DND-41 (cell line): ENCODE results near the gene GLYATL1.

Experiments used
- ATAC-seq: fragments of 200-7000 bp; cut with Tn5 transposase; 3 replicates; pipeline ENCODE4 v1.9.1; 2021; ENCODE audit warnings: low read depth; ENCODE audit not compliant: insufficient read depth
- DNase-seq: peaks from one replicate; pipeline ENCODE4 v3.0.0-alpha.2; 2020
- H2AFZ ChIP-seq: 2 replicates; pipeline ENCODE4 v1.6.0; 2012; ENCODE audit warnings: low read depth, low read length
- H3K27ac ChIP-seq: 2 replicates; pipeline ENCODE4 v1.5.1; 2012; ENCODE audit warnings: low read length, inconsistent platforms
- H3K27me3 ChIP-seq: fragments of 200-600 bp; sonication (generic); 2 replicates; pipeline ENCODE4 v1.6.0; 2012; ENCODE audit warnings: low read length, mild to moderate bottlenecking, inconsistent platforms; ENCODE audit not compliant: insufficient read depth, poor library complexity
- H3K36me3 ChIP-seq: 2 replicates; pipeline ENCODE4 v1.5.1; 2012; ENCODE audit warnings: low read length, inconsistent platforms; ENCODE audit not compliant: insufficient read depth
- H3K4me1 ChIP-seq: 2 replicates; pipeline ENCODE4 v1.5.1; 2012; ENCODE audit warnings: mild to moderate bottlenecking, low read length; ENCODE audit not compliant: insufficient read depth
- H3K4me2 ChIP-seq: 2 replicates; pipeline ENCODE4 v1.6.0; 2012; ENCODE audit warnings: mild to moderate bottlenecking, moderate library complexity, low read length, inconsistent platforms; ENCODE audit not compliant: insufficient read depth
- H3K4me3 ChIP-seq, 2 experiments: fragments of 200-600 bp in 1 of 2; shearing (Covaris generic) in 1 of 2; 2 replicates each; pipeline ENCODE4 v1.5.1; 2012 to 2016; ENCODE audit warnings: inconsistent platforms in 2 of 2, low read length in 2 of 2, mild to moderate bottlenecking in 2 of 2, low read depth in 1 of 2, moderate library complexity in 1 of 2
- H3K79me2 ChIP-seq: 2 replicates; pipeline ENCODE4 v1.6.0; 2012; ENCODE audit warnings: low read length, inconsistent platforms; ENCODE audit not compliant: insufficient read depth
- H3K9ac ChIP-seq: 2 replicates; pipeline ENCODE4 v1.6.0; 2012; ENCODE audit warnings: low read depth, mild to moderate bottlenecking, inconsistent platforms, low read length, moderate library complexity
- H3K9me3 ChIP-seq: 2 replicates; pipeline ENCODE4 v1.5.1; 2012; ENCODE audit warnings: low read length, moderate library complexity, mild to moderate bottlenecking, inconsistent platforms; ENCODE audit not compliant: insufficient read depth, severe bottlenecking
- H4K20me1 ChIP-seq: 2 replicates; pipeline ENCODE4 v1.6.0; 2012; ENCODE audit warnings: low read length; ENCODE audit not compliant: insufficient read depth
- CTCF ChIP-seq: IDR thresholded peaks from 2 replicates; pipeline ENCODE4 v1.5.1; 2012; ENCODE audit warnings: borderline replicate concordance, low read length, moderate library complexity, mild to moderate bottlenecking; ENCODE audit not compliant: poor library complexity, severe bottlenecking; ENCODE audit errors: extremely low read depth
- EZH2 ChIP-seq: IDR thresholded peaks from 3 replicates; pipeline ENCODE4 v1.6.1; 2012; ENCODE audit warnings: borderline replicate concordance, low read depth, mild to moderate bottlenecking, moderate library complexity, low read length, inconsistent platforms; ENCODE audit not compliant: severe bottlenecking

GLYATL1 gene

GRCh38 chr11:58949184-58949583 is 9.9 kb downstream of the GLYATL1 start:
- no peak for ATAC-seq
- no peak for DNase-seq
- H3K9me3 ChIP-seq, result no peaks in the 10 kb centered on the region
- no peaks in the 10 kb centered on the region for H3K4me1 ChIP-seq
- H3K79me2 ChIP-seq, result no peaks in the 10 kb centered on the region
- no peak overlapping the region for H2AFZ ChIP-seq
- no peak overlapping the region for H3K27ac ChIP-seq
- H3K4me2 ChIP-seq, result no peak overlapping the region
- no peaks in the 10 kb centered on the region for H3K36me3 ChIP-seq
- TF ChIP-seq EZH2 (no peak), CTCF (no peak)
- H4K20me1 ChIP-seq, result no peaks in the 10 kb centered on the region
- H3K9ac ChIP-seq, result no peak overlapping the region
- no peaks in the 10 kb centered on the region for H3K27me3 ChIP-seq
- H3K4me3 ChIP-seq, result no peak overlapping the region

DNA sequence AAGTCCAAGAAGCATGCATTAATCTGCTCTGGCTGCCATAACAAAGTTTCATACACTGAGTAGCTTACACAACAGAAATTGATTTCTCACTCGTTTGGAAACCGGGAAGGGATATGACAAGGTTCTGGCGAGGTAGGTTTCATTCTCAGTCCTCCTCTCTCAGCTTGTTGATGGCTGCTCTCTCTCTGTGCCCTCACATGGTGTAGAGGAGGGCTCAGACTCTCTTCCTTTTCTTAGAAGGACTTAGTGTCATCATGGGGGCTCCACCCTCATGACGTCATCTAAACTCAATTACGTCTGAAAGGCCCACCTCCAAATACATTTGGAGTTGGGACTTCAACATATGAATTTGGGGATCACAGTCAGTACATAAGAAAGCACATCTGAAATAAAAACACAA is 18.6 kb downstream of the GLYATL1 start:
- no peaks in the 10 kb centered on the region for H3K4me1 ChIP-seq
- TF ChIP-seq EZH2, result no peak
- no peaks in the 10 kb centered on the region for H3K9me3 ChIP-seq
- ATAC-seq (no peak), DNase-seq (no peak)
- H3K79me2 ChIP-seq, result no peaks in the 10 kb centered on the region
- H3K36me3 ChIP-seq, result no peaks in the 10 kb centered on the region
- H3K27ac ChIP-seq, result no peak overlapping the region
- no peak overlapping the region for H3K9ac ChIP-seq
- H3K4me3 ChIP-seq, result no peak overlapping the region
- H4K20me1 ChIP-seq, result no peaks in the 10 kb centered on the region
- no peak overlapping the region for H2AFZ ChIP-seq
- no peaks in the 10 kb centered on the region for H3K27me3 ChIP-seq
- H3K4me2 ChIP-seq, result no peak overlapping the region

DNA sequence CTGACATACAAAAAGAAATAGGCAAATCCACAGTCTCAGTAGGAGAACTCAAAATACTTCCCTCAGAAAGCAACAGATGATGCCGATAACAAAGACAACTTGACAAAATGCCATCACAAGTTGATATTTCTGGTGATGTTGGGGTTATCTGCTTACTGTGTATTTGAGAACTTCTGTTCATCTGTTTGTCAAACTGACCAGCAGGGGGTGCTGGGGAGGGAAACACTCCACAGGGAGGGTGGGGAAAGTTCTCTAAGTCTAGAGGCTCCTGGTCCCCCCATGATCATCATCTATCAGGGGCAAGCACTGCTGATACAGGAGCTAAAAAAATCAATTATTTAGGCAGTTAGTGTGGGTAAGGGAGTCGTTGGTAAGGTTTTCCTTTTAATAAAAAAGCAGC is 19.2 kb downstream of the GLYATL1 start:
- ATAC-seq (peak; percentile 52; the same call in 2 of the 3 replicates), DNase-seq (peak; percentile 34)
- H3K9ac ChIP-seq, result no peak overlapping the region

GRCh38 chr11:58963551-58964104 is 24.3 kb downstream of the GLYATL1 start:
- no peak overlapping the region for H3K27ac ChIP-seq
- no peaks in the 10 kb centered on the region for H3K36me3 ChIP-seq
- H3K4me3 ChIP-seq, result no peak overlapping the region
- H3K4me1 ChIP-seq, result no peaks in the 10 kb centered on the region
- no peaks in the 10 kb centered on the region for H3K9me3 ChIP-seq
- H2AFZ ChIP-seq, result no peak overlapping the region
- H3K9ac ChIP-seq, result no peak overlapping the region
- no peaks in the 10 kb centered on the region for H4K20me1 ChIP-seq
- no peak overlapping the region for H3K4me2 ChIP-seq
- no peaks in the 10 kb centered on the region for H3K27me3 ChIP-seq
- TF ChIP-seq CTCF (no peak), EZH2 (no peak)
- ATAC-seq (no peak), DNase-seq (no peak)
- H3K79me2 ChIP-seq, result no peaks in the 10 kb centered on the region

More for the DNA sequence above, 19.2 kb downstream of the GLYATL1 start:
- Histone ChIP-seq H3K36me3 (no peaks in the 10 kb centered on the region), H3K79me2 (no peaks in the 10 kb centered on the region), H3K9me3 (no peaks in the 10 kb centered on the region), H3K27me3 (no peaks in the 10 kb centered on the region), H3K4me1 (no peaks in the 10 kb centered on the region), H2AFZ (no peak overlapping the region), H4K20me1 (no peaks in the 10 kb centered on the region), H3K27ac (no peak overlapping the region), H3K4me2 (no peak overlapping the region), H3K4me3 (no peak overlapping the region)
- TF ChIP-seq CTCF (peak; percentile 42), EZH2 (no peak)
